Gastroesophageal sphincter (tissue), 3 donors: Measurements from ENCODE around the gene FAM83D.

Source experiments
- POLR2AphosphoS5 ChIP-seq: sonication (generic); formaldehyde crosslinking; IDR thresholded peaks from one replicate; pipeline ENCODE4 v1.6.1; 2017; ENCODE audit warnings: antibody characterized with exemption
- TF ChIP-seq, protein P1 (sequence below), 4 experiments: fragments of 200-600 bp in 2 of 4; fragments of 450-650 bp in 2 of 4; sonication (generic) in 1 of 4; IDR thresholded peaks; one replicate each; pipeline ENCODE4 v1.5.1; 2017 to 2019; ENCODE audit warnings: antibody characterized with exemption in 4 of 4, mild to moderate bottlenecking in 2 of 4, moderate library complexity in 2 of 4

- TF ChIP-seq, protein P1, sequence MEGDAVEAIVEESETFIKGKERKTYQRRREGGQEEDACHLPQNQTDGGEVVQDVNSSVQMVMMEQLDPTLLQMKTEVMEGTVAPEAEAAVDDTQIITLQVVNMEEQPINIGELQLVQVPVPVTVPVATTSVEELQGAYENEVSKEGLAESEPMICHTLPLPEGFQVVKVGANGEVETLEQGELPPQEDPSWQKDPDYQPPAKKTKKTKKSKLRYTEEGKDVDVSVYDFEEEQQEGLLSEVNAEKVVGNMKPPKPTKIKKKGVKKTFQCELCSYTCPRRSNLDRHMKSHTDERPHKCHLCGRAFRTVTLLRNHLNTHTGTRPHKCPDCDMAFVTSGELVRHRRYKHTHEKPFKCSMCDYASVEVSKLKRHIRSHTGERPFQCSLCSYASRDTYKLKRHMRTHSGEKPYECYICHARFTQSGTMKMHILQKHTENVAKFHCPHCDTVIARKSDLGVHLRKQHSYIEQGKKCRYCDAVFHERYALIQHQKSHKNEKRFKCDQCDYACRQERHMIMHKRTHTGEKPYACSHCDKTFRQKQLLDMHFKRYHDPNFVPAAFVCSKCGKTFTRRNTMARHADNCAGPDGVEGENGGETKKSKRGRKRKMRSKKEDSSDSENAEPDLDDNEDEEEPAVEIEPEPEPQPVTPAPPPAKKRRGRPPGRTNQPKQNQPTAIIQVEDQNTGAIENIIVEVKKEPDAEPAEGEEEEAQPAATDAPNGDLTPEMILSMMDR (IDR thresholded peaks at IDR 0.05), result no peak
- TF ChIP-seq POLR2AphosphoS5, result no peak
Measured at GRCh38 chr20:38931984-38932383, 5.8 kb downstream of the FAM83D start.
